Common myeloid progenitor, CD34-positive (primary cell): Measurements from ENCODE around the gene NEFH.
A peak's percentile ranks its signal among the peaks of the same experiment; 100 is the strongest.

Experiments
- CTCF ChIA-PET: fragments of 350-600 bp; sonication (Branson Sonifier 250); formaldehyde crosslinking; loops from one replicate; lab custom pipeline; 2021; ENCODE audit warnings: antibody characterized with exemption; lab: Charles Lee
- POLR2A ChIA-PET: fragments of 350-600 bp; sonication (Branson Sonifier 250); formaldehyde crosslinking; loops from one replicate; lab custom pipeline; 2021; ENCODE audit warnings: antibody characterized with exemption; lab: Charles Lee
- DNase-seq, 3 donors: peaks; one replicate each; pipeline versions ENCODE4 v3.0.0 to v3.0.0-alpha.2; 2013
- H3K27ac ChIP-seq, 2 experiments: 1 replicate in 1 of 2; 2 replicates in 1 of 2; pipeline ENCODE4 v1.7.0; 2013; ENCODE audit warnings: inconsistent platforms in 2 of 2, low read length in 2 of 2, mild to moderate bottlenecking in 2 of 2, low read depth in 1 of 2, moderate library complexity in 1 of 2; ENCODE audit not compliant: severe bottlenecking in 2 of 2, insufficient read depth in 1 of 2, poor library complexity in 1 of 2
- H3K27me3 ChIP-seq, 5 experiments: replicated peaks in 2 of 5; 1 replicate in 3 of 5; 2 replicates in 2 of 5; pipeline versions ENCODE4 v1.6.1 to v1.7.0; 2013; ENCODE audit warnings: low read length in 4 of 5, mild to moderate bottlenecking in 2 of 5, moderate library complexity in 2 of 5, inconsistent platforms in 1 of 5; ENCODE audit not compliant: insufficient read depth in 5 of 5, control insufficient read depth in 4 of 5
- H3K36me3 ChIP-seq, 4 experiments: 1 replicate in 2 of 4; 2 replicates in 2 of 4; pipeline versions ENCODE4 v1.6.1 to v1.7.0; 2013; ENCODE audit warnings: low read length in 3 of 4, control low read depth in 1 of 4, mild to moderate bottlenecking in 1 of 4; ENCODE audit not compliant: control insufficient read depth in 4 of 4, insufficient read depth in 4 of 4
- H3K4me1 ChIP-seq, 4 experiments: 1 replicate in 3 of 4; 2 replicates in 1 of 4; pipeline versions ENCODE4 v1.6.1 to v1.7.1; 2013; ENCODE audit warnings: low read length in 3 of 4, mild to moderate bottlenecking in 3 of 4, control low read depth in 1 of 4, inconsistent platforms in 1 of 4, moderate library complexity in 1 of 4; ENCODE audit not compliant: control insufficient read depth in 4 of 4, insufficient read depth in 4 of 4; ENCODE audit errors: control extremely low read depth in 1 of 4
- H3K4me3 ChIP-seq, 7 experiments: 1 replicate in 4 of 7; 2 replicates in 3 of 7; pipeline versions ENCODE4 v1.5.1 to v1.7.0; 2013; ENCODE audit warnings: mild to moderate bottlenecking in 7 of 7, low read length in 6 of 7, moderate library complexity in 6 of 7, inconsistent platforms in 2 of 7, low read depth in 2 of 7, control low read depth in 1 of 7; ENCODE audit not compliant: insufficient read depth in 4 of 7, control insufficient read depth in 1 of 7; ENCODE audit errors: extremely low read depth in 1 of 7
- H3K9me3 ChIP-seq, 5 experiments: 1 replicate in 4 of 5; 2 replicates in 1 of 5; pipeline versions ENCODE4 v1.6.1 to v1.7.1; 2013; ENCODE audit warnings: low read length in 4 of 5, mild to moderate bottlenecking in 2 of 5, inconsistent platforms in 1 of 5, low read depth in 1 of 5, moderate library complexity in 1 of 5; ENCODE audit not compliant: control insufficient read depth in 4 of 5, insufficient read depth in 2 of 5; ENCODE audit errors: control extremely low read depth in 1 of 5
- WGBS: methylation state at CpG from one replicate; pipeline ENCODE4 v1.1.5; 2013; ENCODE audit not compliant: insufficient coverage; 5-methylcytosine and 5-hydroxymethylcytosine counted together

The NEFH gene

DNA sequence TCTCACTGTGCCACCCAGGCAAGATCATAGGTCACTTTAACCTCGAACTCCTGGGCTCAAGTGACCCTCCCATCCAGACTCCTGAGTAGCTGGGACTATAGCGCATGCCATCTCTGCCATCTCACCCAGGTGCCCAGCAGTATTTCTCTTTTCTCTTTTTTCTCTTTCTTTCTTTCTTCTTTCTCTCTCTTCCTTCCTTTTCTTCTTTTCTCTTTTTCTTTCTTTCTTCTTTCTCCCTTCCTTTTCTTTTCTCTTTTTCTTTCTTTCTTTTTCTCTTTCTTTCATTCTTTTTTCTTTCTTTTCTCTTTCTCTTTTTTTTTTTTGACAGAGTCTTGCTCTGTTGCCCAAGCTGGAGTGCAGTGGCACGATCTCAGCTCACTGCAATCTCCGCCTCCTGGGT lies 28.2 kb upstream of the NEFH start:
- Histone ChIP-seq H3K4me3 (no peak overlapping the region), H3K4me1 (no peaks in the 10 kb centered on the region), H3K36me3 (no peaks in the 10 kb centered on the region), H3K27me3 (no peaks in the 10 kb centered on the region), H3K27ac (no peak overlapping the region), H3K9me3 (no peaks in the 10 kb centered on the region)
- DNase-seq: peak in 1 of 3 donors; percentile 11
- WGBS: 91% methylated on average over 3 of the region's 4 CpGs
- ChIA-PET CTCF (interaction anchor here (1.3 kb wide), 1 partner anchor 25 kb away, joined by 3 read pairs; no protein-coding TSS in a partner anchor), POLR2A (no interaction called here)

DNA sequence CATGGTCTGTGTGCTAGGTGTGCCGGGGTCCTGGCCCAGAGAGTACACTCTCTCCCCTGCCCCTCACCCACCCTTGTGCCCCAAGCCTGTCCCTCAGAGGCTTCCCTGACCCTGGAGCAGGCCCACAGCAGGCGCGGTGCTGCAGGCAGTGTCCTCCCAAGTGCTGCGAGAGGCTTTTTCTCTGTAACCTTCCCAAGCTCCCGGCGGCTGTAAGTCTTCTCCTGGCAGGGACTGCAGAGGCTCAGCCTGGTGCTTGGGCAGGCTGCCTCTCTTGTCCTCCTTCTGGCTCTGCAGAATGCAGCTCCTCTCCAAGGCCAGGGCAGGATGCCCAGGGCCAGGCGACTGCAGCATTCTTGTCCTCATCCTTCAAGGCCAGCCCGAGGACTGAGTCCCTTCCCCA lies 25.7 kb upstream of the NEFH start:
- Histone ChIP-seq H3K4me3 (no peak overlapping the region), H3K4me1 (no peaks in the 10 kb centered on the region), H3K27ac (no peak overlapping the region), H3K9me3 (no peaks in the 10 kb centered on the region), H3K36me3 (no peaks in the 10 kb centered on the region), H3K27me3 (no peaks in the 10 kb centered on the region)
- WGBS: 100% methylated on average over 8 of the region's 8 CpGs
- DNase-seq: no peak
- ChIA-PET CTCF (no interaction called here), POLR2A (no interaction called here)

- WGBS: over 99% methylated on average over 7 of the region's 9 CpGs
- no peak overlapping the region for H3K4me3 ChIP-seq
- POLR2A ChIA-PET: no interaction called here
- no peaks in the 10 kb centered on the region for H3K36me3 ChIP-seq
- DNase-seq: no peak
- no peaks in the 10 kb centered on the region for H3K27me3 ChIP-seq
- CTCF ChIA-PET: no interaction called here
- no peak overlapping the region for H3K27ac ChIP-seq
- H3K9me3 ChIP-seq: no peaks in the 10 kb centered on the region
- H3K4me1 ChIP-seq: no peaks in the 10 kb centered on the region
Observed at GRCh38 chr22:29456211-29456671, 23.8 kb upstream of the NEFH start.

- peak; percentile 15 to 55 (median 43) for DNase-seq
- ChIA-PET POLR2A (no interaction called here), CTCF (interaction anchor here (0.6 to 1.7 kb wide), 2 partner anchors 13 to 1650 kb away, joined by 3 to 4 read pairs; no protein-coding TSS in a partner anchor)
- Histone ChIP-seq H3K4me1 (no peaks in the 10 kb centered on the region), H3K27ac (no peak overlapping the region), H3K9me3 (no peaks in the 10 kb centered on the region), H3K36me3 (no peaks in the 10 kb centered on the region), H3K27me3 (no peaks in the 10 kb centered on the region), H3K4me3 (no peak overlapping the region)
- 46% methylated on average over 3 of the region's 4 CpGs for WGBS
Observed at GRCh38 chr22:29457730-29458129, 22.3 kb upstream of the NEFH start.

- H3K9me3 ChIP-seq: no peaks in the 10 kb centered on the region
- H3K4me1 ChIP-seq: no peaks in the 10 kb centered on the region
- no peaks in the 10 kb centered on the region for H3K36me3 ChIP-seq
- no peak overlapping the region for H3K4me3 ChIP-seq
- POLR2A ChIA-PET: no interaction called here
- H3K27ac ChIP-seq: no peak overlapping the region
- no peak for DNase-seq
- H3K27me3 ChIP-seq: no peaks in the 10 kb centered on the region
- CTCF ChIA-PET: interaction anchor here (1.7 kb wide), 1 partner anchor 13 kb away, joined by 4 read pairs; no protein-coding TSS in a partner anchor
Observed at GRCh38 chr22:29458551-29458950, 21.5 kb upstream of the NEFH start.

- Histone ChIP-seq H3K36me3 (no peaks in the 10 kb centered on the region), H3K4me1 (no peaks in the 10 kb centered on the region), H3K4me3 (no peak overlapping the region), H3K27ac (no peak overlapping the region), H3K27me3 (no peaks in the 10 kb centered on the region), H3K9me3 (no peaks in the 10 kb centered on the region)
- POLR2A ChIA-PET: no interaction called here
- 94% methylated on average over 7 of the region's 9 CpGs for WGBS
- CTCF ChIA-PET: interaction anchor here (1.3 kb wide), 1 partner anchor 11 kb away, joined by 3 read pairs; no protein-coding TSS in a partner anchor
- no peak for DNase-seq
Observed at GRCh38 chr22:29459773-29460172, 20.2 kb upstream of the NEFH start.

DNA sequence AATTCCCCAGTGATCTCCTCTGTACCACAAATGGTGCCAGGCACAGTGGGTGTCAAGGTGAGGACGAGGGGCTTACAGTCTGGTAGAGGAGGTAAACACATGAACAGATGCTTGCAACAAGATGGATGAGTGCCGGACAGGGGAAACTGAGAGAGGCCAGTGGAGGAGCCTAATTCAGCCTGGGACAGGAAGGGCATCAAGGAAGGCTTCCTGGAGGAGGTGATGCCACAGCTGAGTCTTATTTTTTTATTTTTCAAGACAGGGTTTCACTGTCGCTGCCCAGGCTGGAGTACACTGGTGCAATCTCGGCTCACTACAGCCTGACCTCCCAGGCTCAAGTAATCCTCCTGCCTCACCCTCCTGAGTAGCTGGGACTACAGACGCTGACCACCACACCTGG lies 18.8 kb upstream of the NEFH start:
- H3K9me3 ChIP-seq: no peaks in the 10 kb centered on the region
- ChIA-PET POLR2A (no interaction called here), CTCF (no interaction called here)
- 95% methylated on average over 3 of the region's 5 CpGs for WGBS
- DNase-seq: no peak
- no peak overlapping the region for H3K4me3 ChIP-seq
- H3K36me3 ChIP-seq: no peaks in the 10 kb centered on the region
- H3K27ac ChIP-seq: no peak overlapping the region
- no peaks in the 10 kb centered on the region for H3K4me1 ChIP-seq
- H3K27me3 ChIP-seq: no peaks in the 10 kb centered on the region
